ENCODE results near the gene NETO1. TPM values are rescaled to one million over a fixed set of nuclear protein-coding genes. Genes with fewer than 3 reads are reported as not detected.

Gene NETO1
- total RNA-seq, 1 experiment from 2014 or later, result 5.9 TPM

DNA sequence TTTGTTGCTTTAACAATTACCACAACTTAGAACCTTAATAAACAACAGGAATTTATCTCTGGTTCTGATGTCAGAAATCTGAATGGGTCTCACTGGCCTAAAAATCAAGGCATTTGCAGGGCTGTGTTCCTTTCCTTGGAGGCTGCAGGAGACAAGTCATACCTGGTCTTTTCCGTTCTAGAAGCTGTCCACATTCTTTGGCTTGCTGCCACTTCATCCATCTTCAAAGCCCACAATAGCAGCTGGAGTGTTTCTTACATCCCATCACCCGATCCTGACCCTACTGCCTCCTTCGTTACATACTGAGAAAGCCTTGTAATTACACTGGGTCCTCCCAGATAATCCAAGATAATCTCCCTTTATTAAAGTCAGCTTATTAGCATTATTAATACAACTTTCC, 18.1 kb downstream of the NETO1 start:
- Histone ChIP-seq H3K23ac (ENCODE audit: insufficient read length, low read depth, low read length) (no peak overlapping the region), H2AK5ac (ENCODE audit: insufficient read length, low read length) (no peak overlapping the region), H3K79me2 (ENCODE audit: insufficient read depth, low read length) (no peaks in the 10 kb centered on the region), H3K56ac (ENCODE audit: insufficient read length, low read depth, low read length) (no peak overlapping the region), H3K23me2 (ENCODE audit: insufficient read length, low read depth, low read length, poor library complexity, severe bottlenecking) (no peaks in the 10 kb centered on the region), H3K79me1 (ENCODE audit: insufficient read depth, low read depth, low read length, poor library complexity, severe bottlenecking) (no peaks in the 10 kb centered on the region), H2BK120ac (ENCODE audit: low read depth, low read length, poor library complexity, severe bottlenecking) (no peak overlapping the region), H2BK15ac (ENCODE audit: low read depth, low read length) (no peak overlapping the region), H2BK5ac (ENCODE audit: insufficient read length, low read length) (no peak overlapping the region), H3K4me2 (ENCODE audit: insufficient read depth, insufficient read length, low read length) (no peak overlapping the region), H4K8ac (replicated peaks; ENCODE audit: insufficient read length, low read depth, low read length) (no peak overlapping the region), H3K14ac (ENCODE audit: insufficient read depth, low read length) (no peak overlapping the region), H3K27ac (ENCODE audit: insufficient read length, low read depth, low read length) (no peak overlapping the region), H2AFZ (ENCODE audit: low read length) (no peak overlapping the region), H2BK20ac (ENCODE audit: low read depth, low read length, poor library complexity, severe bottlenecking) (no peak overlapping the region), H3K4me1 (ENCODE audit: insufficient read depth, low read length) (peaks cover 8% of the 10 kb centered on the region; the same call in 1 of the 2 replicates), H4K5ac (ENCODE audit: insufficient read length, low read depth, low read length) (no peak overlapping the region), H3K27me3 (ENCODE audit: insufficient read depth, low read length) (no peaks in the 10 kb centered on the region), H4K20me1 (ENCODE audit: control insufficient read depth, insufficient read depth, insufficient read length) (no peaks in the 10 kb centered on the region), H3K9me3 (ENCODE audit: control insufficient read depth, low read depth, low read length) (no peaks in the 10 kb centered on the region), H3K18ac (ENCODE audit: insufficient read length, low read depth, low read length) (no peak overlapping the region), H2BK12ac (ENCODE audit: insufficient read length, low read depth, low read length) (no peak overlapping the region), H4K91ac (ENCODE audit: insufficient read length, low read depth, low read length) (no peak overlapping the region), H3K4ac (ENCODE audit: low read depth, low read length) (no peak overlapping the region), H3T11ph (ENCODE audit: low read length) (no peak overlapping the region), H3K9ac (ENCODE audit: extremely low read depth, insufficient read length, low read length) (no peak overlapping the region)
- Mint-ChIP-seq H3K4me3 (no peak overlapping the region; a peak in 1 of 5 replicates), H3K9me3 (peaks cover 4 to 8% of the 10 kb centered on the region in 2 experiments; a peak in 3 of 5 replicates), H3K36me3 (ENCODE audit: insufficient read depth in 1 of 3, low read depth in 3 of 3) (peaks cover 0 to 21% (median 18%) of the 10 kb centered on the region in 3 experiments; a peak in 6 of 7 replicates), H3K27me3 (ENCODE audit: low read depth) (no peaks in the 10 kb centered on the region; the same call in 1 of the 2 replicates), H3K4me1 (peaks cover 15 to 18% of the 10 kb centered on the region in 2 experiments), H3K27ac (no peak overlapping the region)
- TF ChIP-seq, protein P1, sequence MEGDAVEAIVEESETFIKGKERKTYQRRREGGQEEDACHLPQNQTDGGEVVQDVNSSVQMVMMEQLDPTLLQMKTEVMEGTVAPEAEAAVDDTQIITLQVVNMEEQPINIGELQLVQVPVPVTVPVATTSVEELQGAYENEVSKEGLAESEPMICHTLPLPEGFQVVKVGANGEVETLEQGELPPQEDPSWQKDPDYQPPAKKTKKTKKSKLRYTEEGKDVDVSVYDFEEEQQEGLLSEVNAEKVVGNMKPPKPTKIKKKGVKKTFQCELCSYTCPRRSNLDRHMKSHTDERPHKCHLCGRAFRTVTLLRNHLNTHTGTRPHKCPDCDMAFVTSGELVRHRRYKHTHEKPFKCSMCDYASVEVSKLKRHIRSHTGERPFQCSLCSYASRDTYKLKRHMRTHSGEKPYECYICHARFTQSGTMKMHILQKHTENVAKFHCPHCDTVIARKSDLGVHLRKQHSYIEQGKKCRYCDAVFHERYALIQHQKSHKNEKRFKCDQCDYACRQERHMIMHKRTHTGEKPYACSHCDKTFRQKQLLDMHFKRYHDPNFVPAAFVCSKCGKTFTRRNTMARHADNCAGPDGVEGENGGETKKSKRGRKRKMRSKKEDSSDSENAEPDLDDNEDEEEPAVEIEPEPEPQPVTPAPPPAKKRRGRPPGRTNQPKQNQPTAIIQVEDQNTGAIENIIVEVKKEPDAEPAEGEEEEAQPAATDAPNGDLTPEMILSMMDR (conservative IDR thresholded peaks at IDR 0.05), result no peak
- WGBS (ENCODE audit: extremely low coverage, insufficient read length, low lambda C conversion rate), result no CpG with 5 or more reads among the region's 3 CpGs
- no peak for DNase-seq
